Upper lobe of left lung (tissue), 6 donors: ENCODE measurements around the gene MORN1. TPM values are rescaled to one million over a fixed set of nuclear protein-coding genes. Genes with fewer than 3 reads are reported as not detected.

ENCODE experiments used
- ATAC-seq, 2 donors: fragments of 200-7000 bp; cut with Tn5 transposase; one replicate each; pipeline ENCODE4 v1.9.1; 2022; ENCODE audit warnings: mild to moderate bottlenecking in 2 of 2, moderate library complexity in 2 of 2; ENCODE audit not compliant: low FRiP score in 2 of 2
- DNase-seq, 2 donors: peaks; one replicate each; pipeline ENCODE4 v3.0.0-alpha.2; 2019 to 2020
- H3K27ac ChIP-seq, 4 donors: fragments of 200-600 bp; sonication (generic); one replicate each; pipeline ENCODE4 v1.5.1; 2016 to 2019
- H3K27me3 ChIP-seq, 4 donors: fragments of 200-600 bp; sonication (generic); one replicate each; pipeline ENCODE4 v1.5.1; 2017 to 2019
- H3K36me3 ChIP-seq, 4 donors: fragments of 200-600 bp; sonication (generic); one replicate each; pipeline ENCODE4 v1.5.1; 2016 to 2019
- H3K4me1 ChIP-seq, 4 donors: fragments of 200-600 bp; sonication (generic); one replicate each; pipeline ENCODE4 v1.5.1; 2018 to 2019
- H3K4me3 ChIP-seq, 4 donors: fragments of 200-600 bp; sonication (generic); one replicate each; pipeline ENCODE4 v1.5.1; 2017 to 2019; ENCODE audit warnings: mild to moderate bottlenecking in 2 of 4, moderate library complexity in 1 of 4
- H3K9me3 ChIP-seq, 4 donors: fragments of 200-600 bp; sonication (generic); one replicate each; pipeline ENCODE4 v1.5.1; 2018 to 2019
- CTCF ChIP-seq, 6 experiments: fragments of 450-650 bp in 4 of 6; fragments of 200-600 bp in 2 of 6; sonication (generic) in 2 of 6; IDR thresholded peaks; one replicate each; pipeline ENCODE4 v1.5.1; 2016 to 2019; ENCODE audit warnings: antibody characterized with exemption in 6 of 6
- EP300 ChIP-seq, 4 donors: sonication (generic); formaldehyde crosslinking; IDR thresholded peaks; one replicate each; pipeline ENCODE4 v1.5.1; 2017; ENCODE audit warnings: antibody characterized with exemption in 4 of 4, control low read depth in 2 of 4
- POLR2A ChIP-seq, 4 donors: fragments of 450-650 bp; IDR thresholded peaks; one replicate each; pipeline ENCODE4 v1.5.1; 2016 to 2017; ENCODE audit warnings: antibody characterized with exemption in 4 of 4, mild to moderate bottlenecking in 2 of 4
- POLR2AphosphoS5 ChIP-seq, 2 donors: sonication (generic); formaldehyde crosslinking; IDR thresholded peaks; one replicate each; pipeline ENCODE4 v1.5.1; 2017; ENCODE audit warnings: antibody characterized with exemption in 2 of 2
- WGBS, 2 donors: methylation state at CpG; one replicate each; pipeline ENCODE4 v1.1.5; 2017 to 2018; 5-methylcytosine and 5-hydroxymethylcytosine counted together
- total RNA-seq, 6 donors: library from RNA; depleted of rRNA in 4 of 6; stranded (reverse); fragments of >200 nt in 4 of 6; gene quantifications; one replicate each; pipeline versions ENCODE4 v1.1.0 to v1.2.1, GENCODE V29; 2016 to 2021
- donor health status: DM: no; HTN: no; CAD: no; lungs with moderate emphysema.
- donor health status: DM: no; HTN: yes; CAD: no; lungs with severe emphysema.

MORN1 gene
- total RNA-seq, 6 donors from 2014 or later: 8.5 to 23.4 (median 14.6) TPM

- Histone ChIP-seq H3K4me1 (no peaks in the 10 kb centered on the region), H3K27ac (no peak overlapping the region), H3K9me3 (no peaks in the 10 kb centered on the region), H3K36me3 (no peaks in the 10 kb centered on the region), H3K4me3 (no peak overlapping the region), H3K27me3 (no peaks in the 10 kb centered on the region)
- DNase-seq (peak in 1 of 2 donors; percentile 72), ATAC-seq (no peak)
- WGBS, 2 donors: 84% methylated on average over 11 to 30 of the region's 31 CpGs
- TF ChIP-seq POLR2A (IDR thresholded peaks at IDR 0.05) (no peak), POLR2AphosphoS5 (IDR thresholded peaks at IDR 0.05) (no peak), EP300 (IDR thresholded peaks at IDR 0.05) (no peak), CTCF (IDR thresholded peaks at IDR 0.05) (no peak)
Observed at GRCh38 chr1:2350911-2351655, 40.3 kb downstream of the MORN1 start.

GRCh38 chr1:2350501-2350900, 40.9 kb downstream of the MORN1 start:
- no peak overlapping the region for H3K4me3 ChIP-seq
- peak in 1 of 2 donors; percentile 56 for DNase-seq
- ATAC-seq: no peak
- 79 to 91% methylated on average over 9 of the region's 10 CpGs for WGBS, 2 donors
- H3K27me3 ChIP-seq: no peaks in the 10 kb centered on the region
- H3K27ac ChIP-seq: no peak overlapping the region
- TF ChIP-seq POLR2AphosphoS5 (IDR thresholded peaks at IDR 0.05) (no peak), POLR2A (IDR thresholded peaks at IDR 0.05) (no peak), CTCF (IDR thresholded peaks at IDR 0.05) (no peak), EP300 (IDR thresholded peaks at IDR 0.05) (no peak)
- no peaks in the 10 kb centered on the region for H3K4me1 ChIP-seq
- H3K9me3 ChIP-seq: no peaks in the 10 kb centered on the region
- H3K36me3 ChIP-seq: no peaks in the 10 kb centered on the region

- no peaks in the 10 kb centered on the region for H3K9me3 ChIP-seq
- H3K4me3 ChIP-seq: no peak overlapping the region
- H3K27me3 ChIP-seq: no peaks in the 10 kb centered on the region
- WGBS, 2 donors: 87 to 88% methylated on average over 9 of the region's 9 CpGs
- no peaks in the 10 kb centered on the region for H3K4me1 ChIP-seq
- no peak overlapping the region for H3K27ac ChIP-seq
- no peak for TF ChIP-seq EP300 (IDR thresholded peaks at IDR 0.05)
- TF ChIP-seq CTCF (IDR thresholded peaks at IDR 0.05): no peak
- no peak for TF ChIP-seq POLR2A (IDR thresholded peaks at IDR 0.05)
- no peak for TF ChIP-seq POLR2AphosphoS5 (IDR thresholded peaks at IDR 0.05)
- no peaks in the 10 kb centered on the region for H3K36me3 ChIP-seq
- DNase-seq (no peak), ATAC-seq (no peak)
Observed at GRCh38 chr1:2349806-2350205, 41.5 kb downstream of the MORN1 start.

GRCh38 chr1:2348346-2349325, 42.7 kb downstream of the MORN1 start:
- H3K4me3 ChIP-seq: no peak overlapping the region
- H3K27ac ChIP-seq: no peak overlapping the region
- TF ChIP-seq POLR2AphosphoS5 (IDR thresholded peaks at IDR 0.05): no peak
- no peak for TF ChIP-seq CTCF (IDR thresholded peaks at IDR 0.05)
- no peak for TF ChIP-seq EP300 (IDR thresholded peaks at IDR 0.05)
- TF ChIP-seq POLR2A (IDR thresholded peaks at IDR 0.05): no peak
- peak in 1 of 2 donors; percentile 67 for DNase-seq
- 87 to 90% methylated on average over 30 to 37 of the region's 59 CpGs for WGBS, 2 donors
- H3K4me1 ChIP-seq: no peaks in the 10 kb centered on the region
- no peaks in the 10 kb centered on the region for H3K9me3 ChIP-seq
- H3K27me3 ChIP-seq: no peaks in the 10 kb centered on the region
- no peak for ATAC-seq
- no peaks in the 10 kb centered on the region for H3K36me3 ChIP-seq
